ENCODE results near the gene IGSF11.

IGSF11 gene

GRCh38 chr3:118970819-118971218, 63.8 kb downstream of the IGSF11 start:
- TF ChIP-seq, protein P1, sequence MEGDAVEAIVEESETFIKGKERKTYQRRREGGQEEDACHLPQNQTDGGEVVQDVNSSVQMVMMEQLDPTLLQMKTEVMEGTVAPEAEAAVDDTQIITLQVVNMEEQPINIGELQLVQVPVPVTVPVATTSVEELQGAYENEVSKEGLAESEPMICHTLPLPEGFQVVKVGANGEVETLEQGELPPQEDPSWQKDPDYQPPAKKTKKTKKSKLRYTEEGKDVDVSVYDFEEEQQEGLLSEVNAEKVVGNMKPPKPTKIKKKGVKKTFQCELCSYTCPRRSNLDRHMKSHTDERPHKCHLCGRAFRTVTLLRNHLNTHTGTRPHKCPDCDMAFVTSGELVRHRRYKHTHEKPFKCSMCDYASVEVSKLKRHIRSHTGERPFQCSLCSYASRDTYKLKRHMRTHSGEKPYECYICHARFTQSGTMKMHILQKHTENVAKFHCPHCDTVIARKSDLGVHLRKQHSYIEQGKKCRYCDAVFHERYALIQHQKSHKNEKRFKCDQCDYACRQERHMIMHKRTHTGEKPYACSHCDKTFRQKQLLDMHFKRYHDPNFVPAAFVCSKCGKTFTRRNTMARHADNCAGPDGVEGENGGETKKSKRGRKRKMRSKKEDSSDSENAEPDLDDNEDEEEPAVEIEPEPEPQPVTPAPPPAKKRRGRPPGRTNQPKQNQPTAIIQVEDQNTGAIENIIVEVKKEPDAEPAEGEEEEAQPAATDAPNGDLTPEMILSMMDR (IDR thresholded peaks at IDR 0.05; ENCODE audit: borderline replicate concordance, control extremely low read depth, extremely low read depth, insufficient read depth, missing control alignments), result no peak
- no peak for DNase-seq (ENCODE audit: low spot score)
- in situ Hi-C loops (cut with MboI; ENCODE audit: low sequenced_read_pairs, unreplicated experiment), result no loop called here

GRCh38 chr3:118968640-118969039, 66.0 kb downstream of the IGSF11 start:
- in situ Hi-C loops (cut with MboI; ENCODE audit: low sequenced_read_pairs, unreplicated experiment), result no loop called here
- no peak for DNase-seq (ENCODE audit: low spot score)
- TF ChIP-seq, protein P1 (IDR thresholded peaks at IDR 0.05; ENCODE audit: borderline replicate concordance, control extremely low read depth, extremely low read depth, insufficient read depth, missing control alignments), result no peak

GRCh38 chr3:118968111-118968510, 66.5 kb downstream of the IGSF11 start:
- in situ Hi-C loops (cut with MboI; ENCODE audit: low sequenced_read_pairs, unreplicated experiment), result no loop called here
- TF ChIP-seq, protein P1 (IDR thresholded peaks at IDR 0.05; ENCODE audit: borderline replicate concordance, control extremely low read depth, extremely low read depth, insufficient read depth, missing control alignments), result no peak
- DNase-seq (ENCODE audit: low spot score), result no peak

GRCh38 chr3:118966700-118967099, 67.9 kb downstream of the IGSF11 start:
- no peak for DNase-seq (ENCODE audit: low spot score)
- in situ Hi-C loops (cut with MboI; ENCODE audit: low sequenced_read_pairs, unreplicated experiment), result no loop called here
- TF ChIP-seq, protein P1 (IDR thresholded peaks at IDR 0.05; ENCODE audit: borderline replicate concordance, control extremely low read depth, extremely low read depth, insufficient read depth, missing control alignments), result no peak

GRCh38 chr3:118963711-118964110, 70.9 kb downstream of the IGSF11 start:
- TF ChIP-seq, protein P1 (IDR thresholded peaks at IDR 0.05; ENCODE audit: borderline replicate concordance, control extremely low read depth, extremely low read depth, insufficient read depth, missing control alignments), result no peak
- in situ Hi-C loops (cut with MboI; ENCODE audit: low sequenced_read_pairs, unreplicated experiment), result no loop called here
- no peak for DNase-seq (ENCODE audit: low spot score)

DNA sequence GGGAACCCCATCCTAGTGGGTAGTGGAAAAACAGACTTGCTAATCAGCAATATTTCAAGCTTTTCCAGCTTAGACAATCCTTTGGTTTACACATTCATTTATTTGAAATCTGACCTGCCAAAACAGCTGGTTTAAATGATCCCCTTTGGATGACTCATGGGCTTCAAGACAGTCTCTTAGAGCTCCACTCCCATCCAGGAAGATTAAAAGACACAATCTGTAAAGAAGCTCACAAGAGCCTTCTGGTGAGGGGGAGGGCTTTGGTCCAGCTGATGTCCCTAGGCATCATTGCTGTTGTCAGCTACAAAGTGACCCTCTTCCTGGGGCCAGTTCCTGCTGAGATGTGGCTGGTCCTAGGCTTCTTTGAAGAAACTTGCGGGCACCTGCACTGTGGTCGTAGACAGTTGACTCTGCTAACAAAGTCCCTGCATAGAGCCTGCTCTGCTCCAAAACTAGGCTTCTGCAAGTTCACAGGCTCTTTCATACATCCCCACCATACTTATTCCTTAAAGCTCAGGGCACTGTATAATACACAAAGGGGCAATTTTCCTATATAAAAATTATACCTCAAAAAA, 73.7 kb downstream of the IGSF11 start:
- in situ Hi-C loops (cut with MboI; ENCODE audit: low sequenced_read_pairs, unreplicated experiment), result no loop called here

More for the DNA sequence above, 73.7 kb downstream of the IGSF11 start:
- TF ChIP-seq, protein P1 (IDR thresholded peaks at IDR 0.05; ENCODE audit: borderline replicate concordance, control extremely low read depth, extremely low read depth, insufficient read depth, missing control alignments), result no peak
- DNase-seq (ENCODE audit: low spot score), result no peak
